ENCODE results near the gene CXXC4.

Gene CXXC4

GRCh38 chr4:104469794-104470193, 24.9 kb downstream of the CXXC4 start:
- Histone ChIP-seq H3K27ac (no peak overlapping the region), H3K4me3 (no peak overlapping the region)
- TF ChIP-seq CTCF (IDR thresholded peaks at IDR 0.05), result no peak
- DNase-seq (ENCODE audit: low spot score), result no peak

GRCh38 chr4:104465619-104466018, 29.1 kb downstream of the CXXC4 start:
- Histone ChIP-seq H3K27ac (no peak overlapping the region), H3K4me3 (no peak overlapping the region)
- DNase-seq (ENCODE audit: low spot score), result no peak
- no peak for TF ChIP-seq CTCF (IDR thresholded peaks at IDR 0.05)

- Histone ChIP-seq H3K4me3 (no peak overlapping the region), H3K27ac (no peak overlapping the region)
- no peak for TF ChIP-seq CTCF (IDR thresholded peaks at IDR 0.05)
- no peak for DNase-seq (ENCODE audit: low spot score)
These were observed 29.5 kb downstream of the CXXC4 start for GRCh38 chr4:104465201-104465600.

- no peak for TF ChIP-seq CTCF (IDR thresholded peaks at IDR 0.05)
- H3K27ac ChIP-seq, result no peak overlapping the region
These were observed 32.1 kb downstream of the CXXC4 start for GRCh38 chr4:104462641-104463040.

GRCh38 chr4:104457308-104457981, 37.2 kb downstream of the CXXC4 start:
- H3K27ac ChIP-seq, result no peak overlapping the region
- TF ChIP-seq CTCF (IDR thresholded peaks at IDR 0.05), result no peak
- H3K4me3 ChIP-seq, result no peak overlapping the region
- no peak for DNase-seq (ENCODE audit: low spot score)

More at GRCh38 chr4:104462641-104463040, 32.1 kb downstream of the CXXC4 start:
- no peak for DNase-seq (ENCODE audit: low spot score)
- H3K4me3 ChIP-seq, result no peak overlapping the region

- no peak for TF ChIP-seq CTCF (IDR thresholded peaks at IDR 0.05)
- DNase-seq (ENCODE audit: low spot score), result no peak
- Histone ChIP-seq H3K27ac (no peak overlapping the region), H3K4me3 (no peak overlapping the region)
These were observed 43.1 kb downstream of the CXXC4 start for GRCh38 chr4:104451573-104451972.

GRCh38 chr4:104449537-104449936, 45.2 kb downstream of the CXXC4 start:
- H3K4me3 ChIP-seq, result no peak overlapping the region
- no peak for TF ChIP-seq CTCF (IDR thresholded peaks at IDR 0.05)
- DNase-seq (ENCODE audit: low spot score), result no peak
- no peak overlapping the region for H3K27ac ChIP-seq
